Neural progenitor cell (in vitro differentiated cells): Measurements from ENCODE around the gene EZH2. TPM values are rescaled to one million over a fixed set of nuclear protein-coding genes. Genes with fewer than 3 reads are reported as not detected.

Source experiments
- DNase-seq: peaks from one replicate; pipeline ENCODE4 v3.0.0-alpha.2; 2016; ENCODE audit warnings: low spot score
- H2AFZ ChIP-seq: fragments of 200-600 bp; sonication (generic); replicated peaks from 2 replicates; pipeline ENCODE4 v1.6.1; 2016; ENCODE audit warnings: antibody characterized with exemption
- H3F3A ChIP-seq: fragments of 200-600 bp; sonication (generic); 2 replicates; pipeline ENCODE4 v1.6.1; 2016; ENCODE audit warnings: antibody characterized with exemption, low read depth
- H3K27ac ChIP-seq: fragments of 200-600 bp; sonication (generic); 2 replicates; pipeline ENCODE4 v1.5.1; 2016; ENCODE audit warnings: mild to moderate bottlenecking
- H3K27me3 ChIP-seq: fragments of 200-600 bp; sonication (generic); 2 replicates; pipeline ENCODE4 v1.6.1; 2016; ENCODE audit warnings: mild to moderate bottlenecking, moderate library complexity
- H3K36me3 ChIP-seq: fragments of 200-600 bp; sonication (generic); 2 replicates; pipeline ENCODE4 v1.5.1; 2016
- H3K4me1 ChIP-seq: fragments of 200-600 bp; sonication (generic); 2 replicates; pipeline ENCODE4 v1.6.1; 2016; ENCODE audit warnings: mixed run types
- H3K4me2 ChIP-seq: fragments of 200-600 bp; sonication (generic); 2 replicates; pipeline ENCODE4 v1.6.1; 2016
- H3K4me3 ChIP-seq: fragments of 200-600 bp; sonication (generic); 2 replicates; pipeline ENCODE4 v1.5.1; 2016
- H3K79me2 ChIP-seq: fragments of 200-600 bp; sonication (generic); 2 replicates; pipeline ENCODE4 v1.6.1; 2016; ENCODE audit warnings: low read depth
- H3K9ac ChIP-seq: fragments of 200-600 bp; sonication (generic); 2 replicates; pipeline ENCODE4 v1.6.1; 2016
- H3K9me3 ChIP-seq: fragments of 200-600 bp; sonication (generic); 2 replicates; pipeline ENCODE4 v1.5.1; 2016; ENCODE audit warnings: low read depth
- H4K20me1 ChIP-seq: fragments of 200-600 bp; sonication (generic); 2 replicates; pipeline ENCODE4 v1.6.1; 2016; ENCODE audit warnings: low read depth
- H3K27ac Mint-ChIP-seq: 3 replicates; pipeline ENCODE4 v1.8.0; 2021; ENCODE audit warnings: mixed read lengths
- H3K27me3 Mint-ChIP-seq: 2 replicates; pipeline ENCODE4 v1.8.0; 2022; ENCODE audit warnings: low read depth, mild to moderate bottlenecking, inconsistent platforms, moderate library complexity, mixed read lengths; ENCODE audit not compliant: insufficient read depth
- H3K36me3 Mint-ChIP-seq: 3 replicates; pipeline ENCODE4 v1.8.0; 2021; ENCODE audit warnings: mixed read lengths
- H3K4me1 Mint-ChIP-seq: 3 replicates; pipeline ENCODE4 v1.8.0; 2021; ENCODE audit warnings: mixed read lengths
- H3K4me3 Mint-ChIP-seq: 3 replicates; pipeline ENCODE4 v1.8.0; 2021; ENCODE audit warnings: mild to moderate bottlenecking, moderate library complexity, mixed read lengths
- H3K9me3 Mint-ChIP-seq: 3 replicates; pipeline ENCODE4 v1.8.0; 2020; ENCODE audit warnings: mixed read lengths
- EZH2 ChIP-seq: fragments of 200-600 bp; sonication (generic); IDR thresholded peaks from 2 replicates; pipeline ENCODE4 v1.6.1; 2017; ENCODE audit warnings: antibody characterized with exemption, mild to moderate bottlenecking, moderate library complexity
- EZH2phosphoT487 ChIP-seq: fragments of 200-600 bp; sonication (generic); IDR thresholded peaks from 2 replicates; pipeline ENCODE4 v1.6.1; 2017; ENCODE audit warnings: antibody characterized with exemption
- total RNA-seq: library from RNA; depleted of rRNA; stranded (reverse); fragments of >200 nt; gene quantifications from 2 replicates; pipeline ENCODE4 v1.2.3, GENCODE V29; 2015; ENCODE audit warnings: low replicate concordance
- TF ChIP-seq, protein P1 (sequence below): fragments of 200-600 bp; sonication (generic); IDR thresholded peaks from 2 replicates; pipeline ENCODE4 v1.5.1; 2017; ENCODE audit warnings: antibody characterized with exemption, mild to moderate bottlenecking

The EZH2 gene
- total RNA-seq, 1 donor from 2014 or later, result 112 TPM

DNA sequence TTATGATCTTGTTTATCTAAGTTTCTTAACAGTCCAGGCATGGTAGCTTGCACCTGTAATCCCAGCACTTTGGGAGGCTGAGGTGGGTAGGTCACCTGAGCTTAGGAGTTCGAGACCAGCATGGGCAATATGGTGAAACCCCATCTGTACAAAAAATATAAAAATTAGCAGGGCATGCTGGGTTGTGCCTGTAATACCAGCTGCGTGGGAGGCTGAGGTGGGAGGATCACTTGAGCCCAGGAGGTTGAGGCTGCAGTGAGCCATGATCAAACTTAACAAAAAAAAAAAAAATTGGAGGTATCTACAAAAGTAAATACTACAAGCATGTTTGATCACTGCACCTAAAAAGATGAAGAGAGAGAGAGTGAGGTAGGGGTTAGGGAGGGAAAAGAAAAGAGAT is 9.0 kb upstream of the EZH2 start:
- Histone ChIP-seq H3K27me3 (no peaks in the 10 kb centered on the region), H3K27ac (no peak overlapping the region), H3K36me3 (no peaks in the 10 kb centered on the region), H3K4me3 (no peak overlapping the region), H2AFZ (no peak overlapping the region), H3K9me3 (no peaks in the 10 kb centered on the region), H3K4me1 (no peaks in the 10 kb centered on the region), H3K79me2 (no peaks in the 10 kb centered on the region), H3K9ac (no peak overlapping the region), H4K20me1 (no peaks in the 10 kb centered on the region), H3K4me2 (no peak overlapping the region), H3F3A (no peaks in the 10 kb centered on the region)
- H3K27ac Mint-ChIP-seq, result no peak overlapping the region
- no peaks in the 10 kb centered on the region for H3K4me1 Mint-ChIP-seq
- no peak for DNase-seq
- H3K27me3 Mint-ChIP-seq, result no peaks in the 10 kb centered on the region
- H3K36me3 Mint-ChIP-seq, result no peaks in the 10 kb centered on the region
- H3K4me3 Mint-ChIP-seq, result no peak overlapping the region
- no peaks in the 10 kb centered on the region for H3K9me3 Mint-ChIP-seq
- TF ChIP-seq EZH2 (no peak), EZH2phosphoT487 (no peak)
- TF ChIP-seq, protein P1, sequence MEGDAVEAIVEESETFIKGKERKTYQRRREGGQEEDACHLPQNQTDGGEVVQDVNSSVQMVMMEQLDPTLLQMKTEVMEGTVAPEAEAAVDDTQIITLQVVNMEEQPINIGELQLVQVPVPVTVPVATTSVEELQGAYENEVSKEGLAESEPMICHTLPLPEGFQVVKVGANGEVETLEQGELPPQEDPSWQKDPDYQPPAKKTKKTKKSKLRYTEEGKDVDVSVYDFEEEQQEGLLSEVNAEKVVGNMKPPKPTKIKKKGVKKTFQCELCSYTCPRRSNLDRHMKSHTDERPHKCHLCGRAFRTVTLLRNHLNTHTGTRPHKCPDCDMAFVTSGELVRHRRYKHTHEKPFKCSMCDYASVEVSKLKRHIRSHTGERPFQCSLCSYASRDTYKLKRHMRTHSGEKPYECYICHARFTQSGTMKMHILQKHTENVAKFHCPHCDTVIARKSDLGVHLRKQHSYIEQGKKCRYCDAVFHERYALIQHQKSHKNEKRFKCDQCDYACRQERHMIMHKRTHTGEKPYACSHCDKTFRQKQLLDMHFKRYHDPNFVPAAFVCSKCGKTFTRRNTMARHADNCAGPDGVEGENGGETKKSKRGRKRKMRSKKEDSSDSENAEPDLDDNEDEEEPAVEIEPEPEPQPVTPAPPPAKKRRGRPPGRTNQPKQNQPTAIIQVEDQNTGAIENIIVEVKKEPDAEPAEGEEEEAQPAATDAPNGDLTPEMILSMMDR, result no peak

DNA sequence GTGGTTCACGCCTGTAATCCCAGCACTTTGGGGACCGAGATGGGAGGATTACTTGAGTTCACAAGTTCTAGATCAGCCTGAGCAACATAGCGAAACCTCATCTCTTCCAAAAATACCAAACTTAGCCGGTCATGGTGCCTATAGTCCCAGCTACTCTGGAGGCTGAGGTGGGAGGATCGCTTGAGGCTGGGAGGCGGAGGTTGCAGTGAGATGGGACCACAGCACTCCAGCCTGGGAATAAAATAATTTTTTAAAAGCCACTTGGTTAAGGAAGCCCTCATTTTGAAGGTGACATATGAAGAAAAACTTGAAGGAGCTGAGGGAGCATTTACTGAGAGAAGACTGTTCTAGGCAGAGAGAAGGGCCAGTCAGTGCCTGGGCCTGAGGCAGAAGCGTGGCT is 4.2 kb upstream of the EZH2 start:
- Histone ChIP-seq H3K4me1 (no peaks in the 10 kb centered on the region), H3K9ac (no peak overlapping the region), H3K4me3 (no peak overlapping the region), H3K36me3 (no peaks in the 10 kb centered on the region), H4K20me1 (no peaks in the 10 kb centered on the region), H2AFZ (no peak overlapping the region), H3F3A (peaks cover 19% of the 10 kb centered on the region), H3K27me3 (no peaks in the 10 kb centered on the region), H3K9me3 (no peaks in the 10 kb centered on the region), H3K79me2 (peaks cover 13% of the 10 kb centered on the region), H3K27ac (no peak overlapping the region), H3K4me2 (no peak overlapping the region)
- Mint-ChIP-seq H3K36me3 (peaks cover 8% of the 10 kb centered on the region), H3K4me3 (no peak overlapping the region), H3K9me3 (peaks cover 5% of the 10 kb centered on the region), H3K27ac (no peak overlapping the region), H3K4me1 (peaks cover 8% of the 10 kb centered on the region), H3K27me3 (peaks cover 5% of the 10 kb centered on the region)
- no peak for DNase-seq
- TF ChIP-seq EZH2, result no peak
- no peak for TF ChIP-seq EZH2phosphoT487
- TF ChIP-seq, protein P1, result no peak

DNA sequence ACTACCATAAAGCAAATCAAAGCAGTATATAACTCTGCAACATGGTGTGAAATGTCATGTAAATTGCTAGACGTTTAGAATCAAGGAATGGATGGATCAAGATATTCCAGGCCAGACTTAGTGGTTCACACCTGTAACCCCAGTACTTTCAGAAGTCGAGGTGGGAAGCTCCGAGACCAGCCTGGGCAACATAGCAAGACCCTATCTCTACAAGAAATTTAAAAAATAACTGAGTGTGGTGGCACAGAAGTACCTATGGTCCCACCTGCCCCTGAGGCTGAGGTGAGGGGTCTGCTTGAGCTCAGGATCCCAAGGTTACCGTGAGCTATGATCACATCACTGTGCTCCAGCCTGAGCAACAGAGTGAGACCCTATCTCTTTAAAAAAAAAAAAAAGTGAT is 2.8 kb upstream of the EZH2 start:
- peaks cover 26% of the 10 kb centered on the region for H3F3A ChIP-seq
- peaks cover 14% of the 10 kb centered on the region for H4K20me1 ChIP-seq
- H2AFZ ChIP-seq, result no peak overlapping the region
- Mint-ChIP-seq H3K27me3 (peaks cover 9% of the 10 kb centered on the region), H3K36me3 (peaks cover 8% of the 10 kb centered on the region), H3K4me3 (no peak overlapping the region), H3K27ac (no peak overlapping the region), H3K4me1 (peaks cover 19% of the 10 kb centered on the region), H3K9me3 (peaks cover 5% of the 10 kb centered on the region)
- TF ChIP-seq, protein P1, result no peak
- TF ChIP-seq EZH2 (no peak), EZH2phosphoT487 (no peak)
- H3K4me2 ChIP-seq, result no peak overlapping the region
- DNase-seq, result no peak
- no peak overlapping the region for H3K4me3 ChIP-seq
- peaks cover 9% of the 10 kb centered on the region for H3K4me1 ChIP-seq
- no peaks in the 10 kb centered on the region for H3K9me3 ChIP-seq
- H3K79me2 ChIP-seq, result peaks cover 27% of the 10 kb centered on the region
- no peaks in the 10 kb centered on the region for H3K36me3 ChIP-seq
- H3K27ac ChIP-seq, result no peak overlapping the region
- no peak overlapping the region for H3K9ac ChIP-seq
- H3K27me3 ChIP-seq, result no peaks in the 10 kb centered on the region
